ENCODE measurements around the gene ELP1.

Gene ELP1

GRCh38 chr9:108850293-108850897 lies 83.5 kb downstream of the ELP1 start:
- TF ChIP-seq FOXP2 (optimal IDR thresholded peaks at IDR 0.05; ENCODE audit: borderline replicate concordance, extremely low read depth, extremely low read length, insufficient read depth) (no peak), POLR2AphosphoS5 (IDR thresholded peaks at IDR 0.05; ENCODE audit: low read depth, low read length) (no peak), REST (IDR thresholded peaks at IDR 0.05; ENCODE audit: insufficient read depth in 1 of 2, low read depth in 2 of 2, low read length in 2 of 2) (no peak), TAF1 (IDR thresholded peaks at IDR 0.05; ENCODE audit: borderline replicate concordance, insufficient read depth, low read length) (no peak), SIN3A (IDR thresholded peaks at IDR 0.05; ENCODE audit: borderline replicate concordance, insufficient read depth, low read length) (no peak)

GRCh38 chr9:108845947-108846346 lies 88.0 kb downstream of the ELP1 start:
- TF ChIP-seq REST (IDR thresholded peaks at IDR 0.05; ENCODE audit: insufficient read depth in 1 of 2, low read depth in 2 of 2, low read length in 2 of 2): no peak
- no peak for TF ChIP-seq POLR2AphosphoS5 (IDR thresholded peaks at IDR 0.05; ENCODE audit: low read depth, low read length)
- TF ChIP-seq FOXP2 (optimal IDR thresholded peaks at IDR 0.05; ENCODE audit: borderline replicate concordance, extremely low read depth, extremely low read length, insufficient read depth): no peak
- no peak for TF ChIP-seq TAF1 (IDR thresholded peaks at IDR 0.05; ENCODE audit: borderline replicate concordance, insufficient read depth, low read length)
- no peak for TF ChIP-seq SIN3A (IDR thresholded peaks at IDR 0.05; ENCODE audit: borderline replicate concordance, insufficient read depth, low read length)

- TF ChIP-seq TAF1 (IDR thresholded peaks at IDR 0.05; ENCODE audit: borderline replicate concordance, insufficient read depth, low read length) (no peak), REST (IDR thresholded peaks at IDR 0.05; ENCODE audit: insufficient read depth in 1 of 2, low read depth in 2 of 2, low read length in 2 of 2) (no peak), POLR2AphosphoS5 (IDR thresholded peaks at IDR 0.05; ENCODE audit: low read depth, low read length) (no peak), FOXP2 (optimal IDR thresholded peaks at IDR 0.05; ENCODE audit: borderline replicate concordance, extremely low read depth, extremely low read length, insufficient read depth) (no peak), SIN3A (IDR thresholded peaks at IDR 0.05; ENCODE audit: borderline replicate concordance, insufficient read depth, low read length) (no peak)
These were observed 88.4 kb downstream of the ELP1 start for GRCh38 chr9:108845507-108845906.

GRCh38 chr9:108844856-108845255 lies 89.1 kb downstream of the ELP1 start:
- TF ChIP-seq POLR2AphosphoS5 (IDR thresholded peaks at IDR 0.05; ENCODE audit: low read depth, low read length): no peak
- TF ChIP-seq FOXP2 (optimal IDR thresholded peaks at IDR 0.05; ENCODE audit: borderline replicate concordance, extremely low read depth, extremely low read length, insufficient read depth): no peak
- no peak for TF ChIP-seq SIN3A (IDR thresholded peaks at IDR 0.05; ENCODE audit: borderline replicate concordance, insufficient read depth, low read length)
- no peak for TF ChIP-seq TAF1 (IDR thresholded peaks at IDR 0.05; ENCODE audit: borderline replicate concordance, insufficient read depth, low read length)
- no peak for TF ChIP-seq REST (IDR thresholded peaks at IDR 0.05; ENCODE audit: insufficient read depth in 1 of 2, low read depth in 2 of 2, low read length in 2 of 2)

Measured in PFSK-1 (cell line).